ENCODE results near the gene ZDHHC4.
"Not testable (repeated sequence)": the region's sequence is repeated elsewhere in the genome, so short reads cannot be mapped to it uniquely, and the experiment has no call there.

The ZDHHC4 gene

GRCh38 chr7:6631605-6632004, 54.4 kb downstream of the ZDHHC4 start:
- Histone ChIP-seq H3K4me2 (ENCODE audit: low read length) (no peak overlapping the region), H3K4me1 (ENCODE audit: control insufficient read depth, low read length) (peaks cover 16% of the 10 kb centered on the region), H3K9me3 (ENCODE audit: control insufficient read depth, insufficient read depth, low read length) (no peaks in the 10 kb centered on the region), H3K27ac (ENCODE audit: low read depth, low read length) (no peak overlapping the region), H3K27me3 (ENCODE audit: control insufficient read depth, low read length) (no peaks in the 10 kb centered on the region), H3K79me2 (ENCODE audit: control insufficient read depth, low read length) (no peaks in the 10 kb centered on the region), H3F3A (ENCODE audit: control insufficient read depth, insufficient read depth) (peaks cover 3% of the 10 kb centered on the region; the same call in 1 of the 2 replicates), H3K4me3 (ENCODE audit: low read length) (no peak overlapping the region), H3K36me3 (ENCODE audit: control insufficient read depth, low read length) (no peaks in the 10 kb centered on the region), H4K20me1 (ENCODE audit: control insufficient read depth, insufficient read depth, low read depth, low read length) (no peaks in the 10 kb centered on the region), H3K9me2 (replicated peaks; ENCODE audit: control insufficient read depth, low read length) (no peaks in the 10 kb centered on the region)
- TF ChIP-seq EZH2phosphoT487 (IDR thresholded peaks at IDR 0.05; ENCODE audit: borderline replicate concordance, low read length) (no peak), CTCF (IDR thresholded peaks at IDR 0.05; ENCODE audit: low read depth, low read length, poor library complexity, severe bottlenecking) (no peak)

- H3K4me1 ChIP-seq (ENCODE audit: control insufficient read depth, low read length), result peaks cover 33% of the 10 kb centered on the region
These were observed 56.8 kb downstream of the ZDHHC4 start for GRCh38 chr7:6634021-6634420.

GRCh38 chr7:6634971-6635370, 57.7 kb downstream of the ZDHHC4 start:
- not testable (repeated sequence) for H3K9me3 ChIP-seq (ENCODE audit: control insufficient read depth, insufficient read depth, low read length); H3K27ac ChIP-seq (ENCODE audit: low read depth, low read length); H4K20me1 ChIP-seq (ENCODE audit: control insufficient read depth, insufficient read depth, low read depth, low read length); H3K9me2 ChIP-seq (replicated peaks; ENCODE audit: control insufficient read depth, low read length); H3K4me3 ChIP-seq (ENCODE audit: low read length); H3F3A ChIP-seq (ENCODE audit: control insufficient read depth, insufficient read depth); H3K4me2 ChIP-seq (ENCODE audit: low read length); H3K27me3 ChIP-seq (ENCODE audit: control insufficient read depth, low read length)
- peaks cover 29% of the 10 kb centered on the region for H3K79me2 ChIP-seq (ENCODE audit: control insufficient read depth, low read length)
- H3K36me3 ChIP-seq (ENCODE audit: control insufficient read depth, low read length), result peaks cover 17% of the 10 kb centered on the region
- H3K4me1 ChIP-seq (ENCODE audit: control insufficient read depth, low read length), result peaks cover 35% of the 10 kb centered on the region

More at GRCh38 chr7:6634021-6634420, 56.8 kb downstream of the ZDHHC4 start:
- Histone ChIP-seq H3K4me2 (ENCODE audit: low read length) (no peak overlapping the region), H3K36me3 (ENCODE audit: control insufficient read depth, low read length) (peaks cover 8% of the 10 kb centered on the region), H3F3A (ENCODE audit: control insufficient read depth, insufficient read depth) (peaks cover 3% of the 10 kb centered on the region; the same call in 1 of the 2 replicates), H3K79me2 (ENCODE audit: control insufficient read depth, low read length) (peaks cover 19% of the 10 kb centered on the region), H3K4me3 (ENCODE audit: low read length) (no peak overlapping the region), H3K9me3 (ENCODE audit: control insufficient read depth, insufficient read depth, low read length) (no peaks in the 10 kb centered on the region), H3K9me2 (replicated peaks; ENCODE audit: control insufficient read depth, low read length) (no peaks in the 10 kb centered on the region), H3K27me3 (ENCODE audit: control insufficient read depth, low read length) (no peaks in the 10 kb centered on the region), H4K20me1 (ENCODE audit: control insufficient read depth, insufficient read depth, low read depth, low read length) (no peaks in the 10 kb centered on the region), H3K27ac (ENCODE audit: low read depth, low read length) (no peak overlapping the region)
- no peak for TF ChIP-seq EZH2phosphoT487 (IDR thresholded peaks at IDR 0.05; ENCODE audit: borderline replicate concordance, low read length)
- no peak for TF ChIP-seq CTCF (IDR thresholded peaks at IDR 0.05; ENCODE audit: low read depth, low read length, poor library complexity, severe bottlenecking)

- peaks cover 3% of the 10 kb centered on the region; the same call in 1 of the 2 replicates for H3F3A ChIP-seq (ENCODE audit: control insufficient read depth, insufficient read depth)
- TF ChIP-seq EZH2phosphoT487 (IDR thresholded peaks at IDR 0.05; ENCODE audit: borderline replicate concordance, low read length) (no peak), CTCF (IDR thresholded peaks at IDR 0.05; ENCODE audit: low read depth, low read length, poor library complexity, severe bottlenecking) (no peak)
- peak within 1 kb of the TSS; percentile 96 for H3K4me2 ChIP-seq (ENCODE audit: low read length)
- peak within 1 kb of the TSS; percentile 89 for H3K4me3 ChIP-seq (ENCODE audit: low read length)
- H3K27me3 ChIP-seq (ENCODE audit: control insufficient read depth, low read length), result no peaks in the 10 kb centered on the region
- peaks cover 35% of the 10 kb centered on the region for H3K4me1 ChIP-seq (ENCODE audit: control insufficient read depth, low read length)
- H3K9me2 ChIP-seq (replicated peaks; ENCODE audit: control insufficient read depth, low read length), result no peaks in the 10 kb centered on the region
- H3K36me3 ChIP-seq (ENCODE audit: control insufficient read depth, low read length), result peaks cover 37% of the 10 kb centered on the region
- H3K9me3 ChIP-seq (ENCODE audit: control insufficient read depth, insufficient read depth, low read length), result no peaks in the 10 kb centered on the region
- 0 out of 2 replicates have a peak, but pooled peaks cover 4% of the 10 kb centered on the region for H4K20me1 ChIP-seq (ENCODE audit: control insufficient read depth, insufficient read depth, low read depth, low read length)
- peaks cover 48% of the 10 kb centered on the region for H3K79me2 ChIP-seq (ENCODE audit: control insufficient read depth, low read length)
- H3K27ac ChIP-seq (ENCODE audit: low read depth, low read length), result no peak within 1 kb of the TSS
These were observed 59.7 kb downstream of the ZDHHC4 start, which contains the start of gene ZNF316 for GRCh38 chr7:6636741-6637543. TSS of gene ZNF316 (plus strand) at chr7:6637318. CDS start at chr7:6642410, 5,092 bp downstream.

All from DOHH2 (cell line).